DMS 273 treated with DMSO at 0.1 percent for 48 hours (cell line): ENCODE results near the gene PES1.
"Not testable (repeated sequence)": the region's sequence is repeated elsewhere in the genome, so short reads cannot be mapped to it uniquely, and the experiment has no call there.

ENCODE experiments used
- DNase-seq: peaks from one replicate; lab custom pipeline; 2025; lab: John Stamatoyannopoulos, UW

PES1 gene

GRCh38 chr22:30555282-30556210, 36.2 kb downstream of the PES1 start:
- DNase-seq, result no peak

GRCh38 chr22:30553971-30554370, 37.7 kb downstream of the PES1 start:
- no peak for DNase-seq

DNA sequence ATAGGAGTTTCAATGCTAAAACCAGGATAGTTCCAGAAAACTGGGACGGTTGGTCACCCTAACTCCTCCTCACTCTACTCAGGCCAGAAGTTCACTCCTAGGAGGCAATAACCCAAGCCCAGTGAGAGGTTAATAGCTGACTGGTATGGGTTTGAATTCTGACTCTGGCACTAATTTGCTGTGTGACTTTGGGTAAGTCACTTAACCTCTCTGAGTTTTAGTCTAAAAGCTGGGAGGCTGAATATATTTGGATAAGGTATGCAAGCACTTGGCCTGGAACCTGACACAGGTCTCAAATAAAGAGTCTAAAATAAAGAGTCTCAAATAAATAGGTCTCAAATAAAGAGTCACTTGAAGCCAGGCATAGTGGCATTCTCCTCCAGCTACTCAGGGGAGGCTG, 39.0 kb downstream of the PES1 start:
- no peak for DNase-seq

GRCh38 chr22:30551813-30552212, 39.9 kb downstream of the PES1 start:
- DNase-seq, result not testable (repeated sequence)

DNA sequence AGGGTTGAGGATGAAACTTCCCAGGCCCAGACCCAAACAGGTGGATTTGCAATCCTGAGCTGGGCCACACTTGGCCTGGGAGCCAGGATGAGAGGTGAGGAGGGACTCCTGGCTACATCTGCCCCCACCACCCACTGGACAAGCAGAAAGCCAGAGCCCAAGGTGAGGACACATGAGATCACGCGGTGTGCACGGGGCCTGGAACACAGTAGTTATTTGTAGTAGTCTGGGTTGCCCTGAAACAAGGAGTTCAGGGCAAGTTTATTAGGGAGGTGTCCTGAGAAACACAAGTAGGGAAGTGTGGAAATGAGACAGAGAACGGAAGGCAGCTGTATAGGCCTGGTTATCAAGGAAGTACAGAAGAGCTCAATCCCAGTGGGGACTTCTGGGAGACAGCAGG, 44.5 kb downstream of the PES1 start:
- DNase-seq, result no peak

DNA sequence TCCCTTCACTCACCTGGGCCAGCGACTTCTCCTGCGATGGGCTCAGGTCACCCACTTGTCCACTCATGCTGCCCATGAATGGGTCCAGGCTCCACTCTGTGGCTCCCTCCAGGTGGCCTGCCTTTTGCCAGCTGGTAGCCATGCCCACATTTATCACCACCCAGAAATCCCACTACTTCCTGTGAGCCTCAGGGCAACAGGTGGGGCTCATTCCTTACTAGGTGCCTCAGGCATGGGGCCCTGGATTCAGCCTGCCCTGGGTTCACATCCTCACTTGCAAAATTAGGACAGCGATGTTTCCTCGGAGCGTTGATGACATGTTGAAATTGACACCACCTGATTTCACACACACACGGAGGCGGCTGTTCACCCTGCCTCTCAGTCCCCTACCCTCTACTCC, 45.1 kb downstream of the PES1 start, which contains the start of gene SEC14L6:
Gene SEC14L6 (minus strand): TSS at position 126 of the 400 bp plus-strand sequence. CDS start 59 bp downstream, at position 67.
- no peak for DNase-seq

- DNase-seq, result no peak
Measured at GRCh38 chr22:30542811-30543188, 48.9 kb downstream of the PES1 start.

GRCh38 chr22:30541961-30542810, 49.5 kb downstream of the PES1 start:
- DNase-seq, result no peak

DNA sequence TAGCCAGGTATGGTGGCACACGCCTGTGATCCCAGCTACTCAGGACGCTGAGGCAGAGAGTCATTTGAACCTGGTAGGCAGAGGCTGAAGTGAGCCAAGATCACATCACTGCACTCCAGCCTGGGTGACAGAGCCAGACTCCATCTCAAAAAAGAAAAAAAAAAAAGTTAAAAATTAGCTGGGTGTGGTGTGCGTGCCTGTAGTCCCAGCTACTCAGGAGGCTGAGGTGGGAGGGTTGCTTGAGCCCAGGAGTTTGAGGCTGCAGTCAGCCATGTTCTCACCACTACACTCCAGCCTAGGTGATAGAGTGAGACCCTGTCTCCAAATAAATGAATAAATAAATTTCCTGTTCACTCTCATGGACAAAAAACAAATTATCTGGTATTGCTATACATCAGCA, 50.2 kb downstream of the PES1 start:
- not testable (repeated sequence) for DNase-seq

- no peak for DNase-seq
Measured at GRCh38 chr22:30539368-30539767, 52.3 kb downstream of the PES1 start.

- no peak for DNase-seq
Measured at GRCh38 chr22:30538280-30538679, 53.4 kb downstream of the PES1 start.

DNA sequence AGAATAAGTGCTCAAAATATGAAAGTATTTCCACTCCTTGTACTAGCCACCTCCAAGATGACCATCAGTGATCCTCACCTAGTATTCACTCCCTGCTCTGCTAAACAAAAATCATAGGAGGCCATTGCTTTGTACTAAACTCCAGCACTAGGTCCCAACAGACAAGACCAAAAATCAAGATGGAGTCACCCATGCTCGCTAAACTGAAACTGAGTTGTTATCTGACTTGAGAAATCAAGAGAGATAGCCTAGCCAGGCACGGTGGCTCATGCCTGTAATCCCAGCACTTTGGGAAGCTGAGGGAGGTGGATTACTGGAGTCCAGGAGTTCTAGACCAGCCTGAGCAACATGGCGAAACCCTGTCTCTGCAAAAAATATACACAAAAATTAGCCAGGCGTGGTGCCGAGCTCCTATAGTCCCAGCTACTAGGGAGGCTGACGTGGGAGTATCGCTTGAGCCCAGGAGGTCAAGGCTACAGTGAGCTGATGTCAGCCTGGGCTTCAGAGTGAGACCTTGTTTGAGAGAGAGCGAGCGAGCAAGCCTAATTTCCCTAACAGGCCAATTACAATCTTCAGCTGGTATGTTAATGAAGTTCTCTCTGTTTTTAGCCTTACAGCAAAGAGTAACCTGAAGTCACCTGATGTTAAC, 54.5 kb downstream of the PES1 start:
- no peak for DNase-seq

DNA sequence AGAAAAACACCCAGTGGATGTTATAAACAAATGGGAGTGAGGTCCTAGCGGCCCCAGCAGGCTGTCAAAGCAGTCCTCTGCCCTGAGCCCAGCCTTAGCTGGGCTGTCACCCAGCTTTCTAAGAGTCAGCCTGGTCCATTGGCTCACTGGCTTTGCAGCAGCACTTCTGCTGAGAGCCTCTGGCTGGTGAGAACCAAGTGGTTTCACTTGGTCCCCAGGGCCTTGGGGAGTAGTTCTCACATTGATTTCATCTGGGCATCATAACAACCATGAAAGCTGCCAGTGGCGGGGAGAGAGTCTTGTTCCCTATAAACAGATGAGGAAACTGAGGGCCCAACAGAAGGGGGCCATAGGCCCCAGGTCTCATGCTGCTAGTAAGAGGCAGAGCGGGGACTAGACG, 56.5 kb downstream of the PES1 start:
- DNase-seq, result no peak

- no peak for DNase-seq
Measured at GRCh38 chr22:30531651-30532608, 59.8 kb downstream of the PES1 start.

DNA sequence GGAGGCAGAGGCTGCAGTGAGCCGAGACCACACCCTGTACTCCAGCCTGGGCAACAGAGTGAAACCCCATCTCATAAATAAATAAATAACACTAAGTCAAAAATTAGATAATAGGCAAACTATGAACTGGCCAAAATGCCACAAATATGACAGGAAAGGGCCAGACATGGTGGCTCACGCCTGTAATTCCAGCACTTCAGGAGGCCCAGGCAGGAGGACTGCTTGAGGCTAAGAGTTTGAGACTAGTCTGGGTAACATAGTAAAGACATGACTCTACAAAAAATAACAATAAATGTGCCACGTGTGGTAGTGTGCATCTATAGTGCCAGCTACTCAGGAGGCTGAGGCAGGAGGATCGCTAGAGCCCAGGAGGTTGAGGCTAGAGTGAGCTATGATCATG, 65.1 kb downstream of the PES1 start:
- no peak for DNase-seq
